GM21737 (cell line): ENCODE measurements around the gene OVOL3.
A peak's percentile ranks its signal among the peaks of the same experiment; 100 is the strongest.

Experiments used
- ATAC-seq: cut with Tn5 transposase; IDR thresholded peaks from one replicate; pipeline ENCODE4 v1.9.1; 2021; ENCODE audit warnings: mild to moderate bottlenecking, moderate library complexity; ENCODE audit not compliant: unreplicated experiment

The OVOL3 gene

DNA sequence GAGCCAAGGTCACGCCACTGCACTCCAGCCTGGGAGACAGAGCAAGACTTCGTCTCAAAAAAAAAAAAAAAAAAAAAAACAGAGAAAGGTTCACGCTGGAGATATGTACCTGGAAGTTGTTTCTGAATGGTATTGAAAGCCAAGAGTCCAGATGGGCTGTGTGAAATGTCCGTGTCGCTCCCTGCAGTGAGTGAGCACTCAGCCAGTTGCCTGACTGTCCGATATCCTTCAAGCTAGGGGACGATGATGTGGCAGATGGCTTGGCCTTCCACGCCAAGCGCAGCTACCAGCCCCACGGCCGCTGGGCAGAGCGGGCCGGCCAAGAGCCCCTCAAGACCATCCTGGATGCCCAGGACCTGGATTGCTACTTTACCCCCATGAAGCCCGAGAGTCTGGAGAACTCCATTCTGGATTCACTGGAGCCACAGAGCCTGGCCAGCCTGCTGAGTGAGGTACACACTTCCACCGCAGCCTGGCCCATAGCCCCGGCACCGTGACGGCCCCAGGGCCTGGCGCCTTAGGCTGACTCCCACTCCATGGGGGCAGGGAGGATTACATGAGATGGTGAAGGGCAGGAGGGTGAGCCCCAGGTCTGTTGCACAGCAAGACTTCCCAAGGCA is 11.7 kb upstream of the OVOL3 start:
- no peak for ATAC-seq

DNA sequence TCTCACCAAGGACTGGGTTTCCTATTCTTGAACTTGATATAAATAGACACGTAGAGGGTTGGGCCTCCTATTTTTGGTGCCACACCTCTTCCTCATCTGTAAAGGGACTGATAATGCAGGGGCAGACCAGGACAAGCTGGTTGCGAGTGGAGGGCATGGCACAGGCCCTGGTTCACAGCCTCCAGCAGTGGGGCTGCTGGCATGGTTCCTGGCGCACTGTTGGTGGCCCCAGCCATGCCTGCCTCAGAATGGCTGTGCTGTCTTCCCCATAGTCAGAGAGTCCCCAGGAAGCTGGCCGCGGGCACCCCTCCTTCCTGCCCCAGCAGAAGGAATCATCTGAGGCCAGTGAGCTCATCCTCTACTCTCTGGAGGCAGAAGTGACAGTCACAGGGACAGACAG is 10.5 kb upstream of the OVOL3 start:
- ATAC-seq, result no peak

DNA sequence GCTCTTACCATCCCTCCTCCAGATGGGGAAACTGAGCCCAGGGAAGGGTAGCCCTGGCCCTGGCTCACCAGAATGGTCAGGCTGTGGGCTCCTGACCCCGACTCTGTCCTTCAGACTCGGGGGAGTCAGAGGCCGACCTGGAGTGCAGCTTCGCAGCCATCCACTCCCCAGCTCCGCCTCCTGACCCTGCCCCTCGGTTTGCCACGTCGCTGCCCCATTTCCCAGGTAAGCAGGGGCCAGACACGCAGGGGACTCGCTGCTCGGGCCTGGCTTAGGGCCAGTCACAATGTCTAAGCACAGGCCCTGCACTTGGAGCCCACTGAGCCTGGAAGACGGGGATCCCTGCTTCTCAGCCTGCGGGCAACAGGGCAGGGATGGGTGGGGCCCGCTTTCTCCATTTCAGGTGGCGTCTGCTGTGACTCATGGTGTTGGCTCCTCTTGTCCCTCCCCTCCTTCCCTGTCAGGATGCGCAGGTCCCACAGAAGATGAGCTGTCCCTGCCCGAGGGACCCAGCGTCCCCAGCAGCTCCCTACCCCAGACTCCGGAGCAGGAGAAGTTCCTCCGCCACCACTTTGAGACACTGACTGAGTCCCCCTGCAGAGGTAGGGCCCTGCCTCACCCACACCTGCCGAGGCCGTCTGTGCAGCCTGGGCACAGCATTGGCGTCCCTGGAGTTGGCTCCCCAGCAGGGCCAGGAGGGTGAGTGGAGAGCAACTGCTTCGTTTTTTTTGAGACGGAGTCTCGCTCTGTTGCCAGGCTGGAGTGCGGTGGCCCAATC is 9.2 kb upstream of the OVOL3 start:
- no peak for ATAC-seq

DNA sequence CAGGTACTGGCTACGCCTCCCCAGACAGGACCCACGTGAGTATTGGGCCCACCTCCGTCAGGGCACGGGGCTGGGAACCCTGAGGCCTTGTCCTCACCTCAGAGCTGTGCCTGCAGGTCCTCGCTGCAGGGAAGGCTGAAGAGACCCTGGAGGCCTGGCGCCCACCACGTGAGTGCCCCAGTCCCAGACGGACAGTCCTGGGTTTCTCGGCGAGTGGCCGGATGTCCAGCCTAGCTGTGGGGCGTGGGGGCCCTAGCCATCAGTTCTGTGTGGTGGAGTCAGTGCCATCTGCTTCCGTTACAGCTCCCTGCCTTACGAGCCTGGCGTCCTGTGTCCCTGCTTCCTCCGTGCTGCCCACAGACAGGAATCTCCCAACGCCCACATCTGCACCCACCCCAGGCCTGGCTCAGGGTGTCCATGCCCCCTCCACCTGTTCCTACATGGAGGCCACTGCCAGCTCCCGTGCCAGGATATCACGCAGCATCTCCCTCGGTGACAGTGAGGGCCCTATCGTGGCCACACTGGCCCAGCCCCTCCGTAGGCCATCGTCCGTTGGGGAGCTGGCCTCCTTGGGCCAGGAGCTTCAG is 7.8 kb upstream of the OVOL3 start:
- no peak for ATAC-seq

DNA sequence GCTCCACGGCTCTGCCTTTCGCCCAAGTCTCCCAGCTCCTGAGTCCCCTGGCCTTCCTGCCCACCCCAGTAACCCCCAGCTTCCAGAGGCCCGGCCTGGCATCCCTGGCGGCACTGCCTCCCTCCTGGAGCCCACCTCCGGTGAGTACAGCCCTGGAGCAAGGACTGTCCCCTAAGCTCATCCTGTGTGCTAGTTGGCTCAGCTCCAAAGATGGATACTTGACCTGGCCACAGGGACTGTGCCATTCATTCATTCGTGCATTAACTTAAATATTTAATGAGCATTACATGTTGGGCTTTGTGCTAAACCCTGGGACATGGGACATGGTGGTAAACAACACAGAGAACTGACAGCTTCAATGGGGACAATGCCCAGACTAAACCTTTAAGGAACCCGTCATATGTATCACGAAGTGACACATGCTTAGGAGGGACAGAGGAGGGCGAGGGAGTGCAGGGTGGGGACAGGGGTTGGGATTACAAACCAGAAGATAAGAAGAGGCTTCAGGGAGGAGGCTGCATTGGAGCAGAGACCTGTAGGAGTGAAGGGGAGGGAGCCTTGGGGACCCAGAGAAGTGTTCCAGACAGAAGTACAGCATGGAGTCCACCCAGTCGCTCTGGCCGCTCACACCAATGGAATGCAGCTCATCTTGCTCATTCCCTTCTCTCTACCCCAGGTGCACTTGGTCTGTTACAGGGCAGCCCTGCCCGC is 6.9 kb upstream of the OVOL3 start:
- ATAC-seq, result no peak

DNA sequence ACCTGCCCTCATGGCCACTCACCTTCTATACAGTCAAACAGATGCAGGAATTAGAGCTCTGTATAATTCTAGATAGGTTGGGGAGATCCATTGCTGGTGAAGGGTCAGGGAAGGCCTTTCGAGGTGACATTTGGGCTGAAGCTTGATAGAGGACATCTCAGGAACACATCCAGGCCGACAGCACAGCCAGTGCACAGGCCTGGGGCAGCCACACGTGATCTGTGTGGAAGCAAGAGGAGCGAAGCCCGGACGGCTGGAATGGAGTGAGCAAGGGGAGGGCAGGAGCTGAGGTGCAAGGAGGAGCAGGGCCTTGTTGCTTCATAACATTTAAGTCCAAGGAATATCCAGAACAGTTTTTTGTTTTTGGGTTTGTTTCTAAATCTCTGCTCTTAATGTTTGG is 4.5 kb upstream of the OVOL3 start:
- no peak for ATAC-seq

DNA sequence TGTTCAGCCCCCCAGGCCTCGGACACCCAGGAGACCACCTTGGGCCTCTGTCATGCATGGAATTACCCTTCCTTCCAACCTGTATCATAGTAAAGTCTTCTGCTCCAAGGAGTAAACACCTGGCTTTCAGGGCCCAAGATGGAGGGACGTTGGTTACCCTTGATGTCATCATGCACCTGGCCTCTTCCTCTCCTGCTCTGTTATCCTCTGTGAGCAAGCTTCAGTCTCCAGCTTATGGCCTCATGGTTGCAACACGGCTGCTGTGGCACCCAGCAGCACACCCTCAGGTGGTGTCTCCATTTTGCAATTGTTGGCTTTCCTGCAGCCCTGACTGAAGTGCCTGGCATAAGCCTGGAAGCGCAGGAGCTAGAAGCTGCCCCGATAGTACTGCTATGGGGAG is 4.0 kb upstream of the OVOL3 start:
- no peak for ATAC-seq

DNA sequence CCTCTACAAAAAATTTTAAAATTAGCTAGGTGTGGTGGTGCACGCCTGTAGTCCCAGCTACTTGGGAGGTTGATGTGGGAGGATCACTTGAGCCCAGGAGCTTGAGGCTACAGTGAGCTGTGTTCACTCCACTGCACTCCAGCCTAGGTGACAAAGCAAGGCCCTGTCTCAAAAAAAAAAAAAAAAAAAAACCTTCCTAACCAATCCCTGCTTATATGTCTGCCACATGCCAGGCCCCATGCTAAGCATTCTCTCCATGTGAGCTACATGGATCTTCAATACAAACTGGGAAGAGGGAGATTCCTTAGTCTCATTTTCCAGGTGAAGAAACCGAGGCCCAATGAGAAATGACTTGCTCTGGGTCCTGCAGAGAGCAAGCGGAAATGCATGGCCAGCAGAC is 2.3 kb upstream of the OVOL3 start:
- no peak for ATAC-seq

DNA sequence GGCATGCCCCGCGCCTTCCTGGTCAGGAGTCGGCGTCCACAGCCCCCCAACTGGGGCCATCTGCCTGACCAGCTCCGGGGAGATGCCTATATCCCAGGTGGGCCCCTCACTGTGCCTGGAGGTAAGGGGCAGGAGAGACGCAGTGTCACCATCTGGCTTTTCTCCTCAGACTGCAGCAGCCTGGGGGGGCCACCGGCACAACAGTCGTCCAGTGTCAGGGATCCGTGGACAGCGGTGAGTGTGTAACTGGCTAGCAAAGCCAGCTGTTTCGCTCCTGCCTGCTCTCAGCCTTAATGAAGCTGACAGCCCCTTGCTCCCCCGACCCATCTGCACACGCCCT is 227 bp downstream of the OVOL3 start:
- ATAC-seq, result no peak

DNA sequence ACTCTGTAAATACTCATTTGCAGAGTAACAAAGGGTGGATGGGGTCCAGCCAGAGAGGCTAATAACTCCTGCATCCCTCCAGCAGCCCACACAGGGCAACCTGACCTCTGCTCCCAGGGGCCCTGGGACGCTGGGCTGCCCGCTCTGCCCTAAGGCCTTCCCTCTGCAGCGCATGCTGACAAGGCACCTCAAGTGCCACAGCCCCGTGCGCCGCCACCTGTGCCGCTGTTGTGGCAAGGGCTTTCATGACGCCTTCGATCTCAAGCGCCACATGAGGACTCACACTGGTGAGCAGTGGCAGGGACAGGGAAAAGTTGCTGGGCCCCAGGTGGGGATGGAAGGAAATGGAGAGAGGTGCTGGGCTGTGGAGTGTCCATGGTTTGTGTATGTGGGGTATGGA is 1.7 kb downstream of the OVOL3 start:
- no peak for ATAC-seq

DNA sequence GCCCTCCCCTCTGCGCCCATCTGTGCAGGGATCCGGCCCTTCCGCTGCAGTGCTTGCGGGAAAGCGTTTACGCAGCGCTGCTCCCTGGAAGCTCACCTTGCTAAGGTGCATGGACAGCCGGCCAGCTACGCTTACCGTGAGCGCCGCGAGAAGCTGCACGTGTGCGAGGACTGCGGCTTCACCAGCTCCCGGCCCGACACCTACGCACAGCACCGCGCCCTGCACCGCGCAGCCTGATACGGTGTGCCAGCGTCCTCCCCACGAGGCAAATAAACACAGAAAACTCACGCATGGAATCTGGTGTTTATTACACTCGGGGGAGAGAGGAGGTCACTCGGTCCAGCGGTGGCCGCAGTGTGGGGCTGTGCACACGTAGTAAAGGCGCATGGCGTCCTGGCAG is 2.5 kb downstream of the OVOL3 start:
- no peak for ATAC-seq

DNA sequence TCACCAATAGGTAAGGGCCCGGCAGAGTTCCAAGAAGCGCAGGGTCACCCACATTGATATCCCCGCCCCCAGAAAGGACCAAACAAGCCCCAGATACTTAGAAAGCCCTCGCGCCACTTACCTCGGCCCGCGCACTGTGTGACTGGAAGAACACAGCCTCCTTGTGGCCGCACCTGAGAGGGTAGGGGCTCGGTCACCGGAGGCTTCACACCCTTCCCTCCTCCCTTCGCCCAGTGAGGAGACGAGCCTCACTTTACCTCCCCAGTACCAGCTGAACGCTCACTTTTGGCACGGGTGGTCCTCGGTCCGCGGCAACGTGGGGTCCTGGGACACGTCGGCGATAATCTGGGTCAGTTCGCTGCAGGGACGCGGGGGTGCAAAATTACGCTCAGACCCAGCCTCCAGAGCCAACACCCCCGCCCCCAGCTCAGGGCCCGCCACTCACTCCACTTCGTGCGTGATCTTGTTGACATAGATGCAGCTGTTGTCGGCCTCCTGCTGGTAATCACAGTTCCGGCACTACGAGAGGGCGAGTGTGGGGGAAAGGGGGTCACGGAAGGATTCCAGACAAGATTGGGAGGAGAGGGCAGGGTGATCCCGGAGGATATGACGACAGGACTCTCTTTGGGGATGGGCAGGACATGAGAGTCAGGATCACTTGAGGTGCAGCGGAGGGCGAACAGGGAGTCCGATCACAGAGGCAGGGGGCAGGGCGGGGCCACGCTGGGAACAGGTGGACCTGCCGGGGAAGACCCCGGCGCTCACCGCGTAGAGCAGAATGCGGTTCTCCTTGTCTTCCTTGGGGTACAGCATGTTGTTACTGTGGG is 3.2 kb downstream of the OVOL3 start:
- peak; percentile 5 for ATAC-seq

DNA sequence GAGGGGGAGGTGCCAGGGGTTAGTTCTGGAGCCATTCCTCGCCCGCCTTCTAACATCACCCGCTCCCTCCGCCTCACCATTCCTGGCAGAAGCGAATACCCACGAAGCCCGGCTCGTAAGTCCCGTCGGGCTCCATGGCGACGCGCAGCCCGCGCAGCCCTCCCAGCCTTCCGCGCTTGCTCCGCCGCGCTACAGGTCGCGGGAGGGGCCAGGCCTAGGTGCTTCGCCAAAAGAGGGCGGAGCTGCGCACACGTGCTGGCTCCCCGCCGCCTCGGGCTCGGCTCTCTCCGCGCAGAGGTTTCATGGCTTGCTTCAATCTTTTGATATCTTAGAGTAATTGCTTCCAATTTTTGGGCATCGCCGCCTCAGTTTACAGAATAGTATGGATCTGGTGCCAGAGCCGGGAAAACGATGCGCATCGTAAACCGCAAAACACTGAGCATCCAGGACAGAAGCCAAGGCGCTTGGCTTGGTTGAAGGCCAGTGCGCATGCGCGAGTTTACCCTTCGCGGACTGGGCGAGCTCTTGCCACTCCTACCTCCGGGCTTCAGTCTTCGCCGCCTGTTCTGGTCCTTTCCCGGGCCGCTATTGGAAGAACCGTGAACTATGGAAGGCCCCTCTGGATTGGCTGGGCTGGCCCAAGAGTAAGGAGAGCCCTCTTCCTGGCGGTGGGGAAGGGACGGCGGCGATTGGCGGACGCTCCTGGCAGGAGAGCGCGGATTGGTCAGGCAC is 3.9 kb downstream of the OVOL3 start, which contains the start of gene POLR2I:
POLR2I (minus strand) TSS at position 155 of the 732 bp plus-strand sequence; CDS start at position 136, 19 bp downstream.
- peak; percentile 71 for ATAC-seq

DNA sequence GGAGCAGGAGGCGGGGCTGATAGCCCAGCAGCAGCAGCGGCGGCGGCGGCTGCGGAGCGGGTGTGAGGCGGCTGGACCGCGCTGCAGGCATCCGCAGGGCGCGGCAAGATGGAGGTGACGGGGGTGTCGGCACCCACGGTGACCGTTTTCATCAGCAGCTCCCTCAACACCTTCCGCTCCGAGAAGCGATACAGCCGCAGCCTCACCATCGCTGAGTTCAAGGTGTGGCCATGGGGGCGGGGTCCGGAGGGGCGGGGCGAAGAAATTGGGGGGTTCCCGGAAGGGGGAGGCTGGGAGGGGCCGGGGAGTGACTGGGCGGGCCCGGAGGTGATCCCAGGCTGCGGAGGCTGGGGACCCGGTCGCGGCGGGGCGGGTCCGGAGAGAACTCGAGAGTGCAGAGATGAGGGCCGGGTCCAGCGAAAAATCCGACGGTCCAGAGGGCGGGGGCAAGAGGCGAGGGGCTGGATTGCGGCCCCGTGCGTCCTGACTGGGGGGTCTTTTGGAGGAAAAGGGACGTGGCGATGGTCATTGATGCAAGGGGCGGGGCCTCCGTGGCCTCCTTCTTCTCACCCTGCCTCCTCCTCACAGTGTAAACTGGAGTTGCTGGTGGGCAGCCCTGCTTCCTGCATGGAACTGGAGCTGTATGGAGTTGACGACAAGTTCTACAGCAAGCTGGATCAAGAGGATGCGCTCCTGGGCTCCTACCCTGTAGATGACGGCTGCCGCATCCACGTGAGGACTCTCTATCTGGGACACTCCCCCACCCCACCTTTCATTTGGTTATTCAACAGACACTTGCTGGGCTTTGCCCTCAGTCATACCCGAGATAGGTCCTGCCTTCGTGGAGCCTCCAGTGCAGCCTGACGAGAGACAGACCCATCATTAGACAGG is 4.8 kb downstream of the OVOL3 start, which contains the start of gene TBCB:
TBCB (plus strand) TSS at position 16 of the 891 bp plus-strand sequence; CDS start at position 109, 93 bp downstream.
- peak; percentile 27 for ATAC-seq

DNA sequence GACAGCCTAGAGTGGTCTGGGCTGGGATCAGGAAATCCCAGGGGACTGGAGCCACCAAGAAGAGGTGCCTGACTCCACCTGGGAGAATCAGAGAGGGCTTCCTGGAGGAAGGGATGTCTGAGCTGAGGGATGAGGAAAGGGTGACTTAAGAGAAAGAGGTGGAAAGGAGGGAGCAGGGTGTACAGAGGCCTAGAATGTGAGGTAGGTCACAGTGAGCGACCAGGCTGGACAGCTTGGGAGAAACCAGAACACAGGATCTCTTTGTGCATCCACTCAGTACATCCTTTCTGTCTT is 5.3 kb downstream of the OVOL3 start:
- ATAC-seq, result no peak

DNA sequence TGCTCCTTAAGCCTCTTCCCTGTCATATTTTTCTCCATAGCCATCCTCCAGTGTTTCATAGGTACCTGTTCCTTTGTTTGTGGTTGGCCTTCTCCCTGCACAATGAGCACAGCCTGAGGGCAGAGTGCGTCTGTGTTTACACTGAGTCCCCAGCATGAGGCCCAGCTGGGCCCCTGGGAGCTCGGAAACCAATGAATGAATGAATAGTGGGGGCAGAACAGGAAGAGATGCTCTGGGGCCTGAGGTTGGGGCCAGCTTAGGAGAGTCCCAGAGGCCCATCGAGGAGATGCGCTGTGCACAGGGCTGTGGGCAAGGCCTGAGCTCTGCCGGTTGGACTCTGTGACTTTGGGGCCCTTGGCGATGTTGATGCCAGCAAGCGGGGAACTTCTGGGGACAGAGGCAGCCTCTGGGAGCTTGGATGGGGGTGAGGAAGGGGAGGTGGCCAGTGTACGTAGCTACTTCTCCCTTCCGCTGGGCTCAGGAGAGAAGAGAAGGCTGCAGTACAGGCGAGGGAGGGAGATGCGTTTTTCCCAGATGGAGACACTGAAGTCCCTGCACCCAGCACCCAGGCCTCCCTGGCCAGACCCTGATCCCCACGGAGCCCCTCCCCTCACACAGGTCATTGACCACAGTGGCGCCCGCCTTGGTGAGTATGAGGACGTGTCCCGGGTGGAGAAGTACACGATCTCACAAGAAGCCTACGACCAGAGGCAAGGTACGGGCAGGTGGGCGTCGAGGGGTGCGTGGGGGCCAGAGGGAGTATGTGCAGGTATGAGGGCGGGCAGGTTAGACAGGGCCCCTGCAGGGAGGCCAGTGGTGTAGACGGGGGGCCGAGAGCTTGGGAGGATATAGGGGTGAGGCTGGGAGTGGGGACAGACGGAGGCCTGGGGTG is 9.4 kb downstream of the OVOL3 start:
- ATAC-seq, result no peak

DNA sequence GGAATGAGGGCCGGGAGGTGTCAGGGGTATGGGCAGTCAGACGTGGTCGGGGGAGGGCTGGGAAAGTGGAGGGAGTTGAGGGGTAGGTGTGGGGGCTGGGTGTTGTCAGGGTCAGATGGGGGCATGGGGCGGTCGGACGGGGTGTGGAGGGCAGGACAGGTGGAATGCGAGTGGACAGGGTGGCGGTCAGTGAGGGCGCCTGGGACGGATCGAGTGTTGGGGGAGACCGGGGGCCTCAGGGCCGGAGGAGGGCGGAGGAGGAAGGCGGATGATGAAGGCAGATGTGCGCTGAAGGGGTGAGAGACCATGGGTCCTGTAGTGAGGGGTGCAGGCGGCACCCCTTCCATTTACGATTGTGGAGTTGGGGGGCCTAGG is 10.0 kb downstream of the OVOL3 start:
- ATAC-seq, result no peak

DNA sequence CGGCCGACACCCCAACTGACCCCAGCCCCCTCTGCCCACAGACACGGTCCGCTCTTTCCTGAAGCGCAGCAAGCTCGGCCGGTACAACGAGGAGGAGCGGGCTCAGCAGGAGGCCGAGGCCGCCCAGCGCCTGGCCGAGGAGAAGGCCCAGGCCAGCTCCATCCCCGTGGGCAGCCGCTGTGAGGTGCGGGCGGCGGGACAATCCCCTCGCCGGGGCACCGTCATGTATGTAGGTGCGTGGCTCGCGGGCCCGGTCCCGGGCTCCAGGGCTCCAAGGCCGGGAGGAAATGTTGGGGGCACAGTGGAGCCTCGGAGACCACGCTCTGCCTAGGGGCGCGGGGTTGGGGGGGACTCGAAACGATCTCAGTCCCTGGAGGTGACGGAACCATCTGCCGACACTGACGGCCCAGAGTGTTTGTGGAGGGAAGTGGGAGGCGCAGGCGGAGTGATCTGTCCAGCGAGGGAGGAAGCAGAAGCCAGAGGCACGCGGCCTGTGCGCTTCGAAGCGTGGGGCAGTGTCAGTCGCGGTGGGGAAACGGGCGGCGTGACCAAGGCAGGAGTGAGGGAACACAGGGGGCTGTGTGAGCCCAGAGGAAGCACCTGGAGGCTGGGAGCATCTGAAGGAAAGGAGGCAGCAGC is 10.7 kb downstream of the OVOL3 start:
- ATAC-seq, result no peak
